Measurements from ENCODE around the gene PLPPR1.

PLPPR1 gene

DNA sequence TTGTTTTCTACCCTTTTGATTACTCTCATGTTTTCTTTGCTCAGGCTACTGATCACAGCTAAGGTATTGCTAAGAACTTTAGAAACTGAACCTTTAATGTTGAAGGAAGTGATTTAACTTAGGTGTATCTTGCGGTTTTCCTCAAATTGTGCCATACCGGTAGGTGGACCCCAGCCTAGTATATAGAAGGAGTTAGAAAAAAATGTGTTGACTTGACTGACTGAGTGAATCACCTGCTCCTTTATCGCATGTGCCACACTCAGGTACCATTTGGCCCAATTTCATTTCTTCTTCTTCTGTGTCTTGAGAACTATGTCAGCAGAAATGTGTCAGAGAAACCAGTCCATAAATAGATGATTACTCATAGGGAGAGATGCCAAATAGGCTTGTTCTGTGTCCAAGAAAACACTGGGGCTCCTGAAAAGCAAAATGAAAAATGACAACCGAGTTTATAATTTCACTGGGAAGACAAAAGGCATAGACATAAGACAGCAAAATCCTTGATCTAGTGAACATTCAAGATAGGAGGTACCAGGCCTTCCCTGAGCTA lies 19.4 kb downstream of the PLPPR1 start:
- no peak overlapping the region for H3K27ac ChIP-seq
- TF ChIP-seq, protein P1, sequence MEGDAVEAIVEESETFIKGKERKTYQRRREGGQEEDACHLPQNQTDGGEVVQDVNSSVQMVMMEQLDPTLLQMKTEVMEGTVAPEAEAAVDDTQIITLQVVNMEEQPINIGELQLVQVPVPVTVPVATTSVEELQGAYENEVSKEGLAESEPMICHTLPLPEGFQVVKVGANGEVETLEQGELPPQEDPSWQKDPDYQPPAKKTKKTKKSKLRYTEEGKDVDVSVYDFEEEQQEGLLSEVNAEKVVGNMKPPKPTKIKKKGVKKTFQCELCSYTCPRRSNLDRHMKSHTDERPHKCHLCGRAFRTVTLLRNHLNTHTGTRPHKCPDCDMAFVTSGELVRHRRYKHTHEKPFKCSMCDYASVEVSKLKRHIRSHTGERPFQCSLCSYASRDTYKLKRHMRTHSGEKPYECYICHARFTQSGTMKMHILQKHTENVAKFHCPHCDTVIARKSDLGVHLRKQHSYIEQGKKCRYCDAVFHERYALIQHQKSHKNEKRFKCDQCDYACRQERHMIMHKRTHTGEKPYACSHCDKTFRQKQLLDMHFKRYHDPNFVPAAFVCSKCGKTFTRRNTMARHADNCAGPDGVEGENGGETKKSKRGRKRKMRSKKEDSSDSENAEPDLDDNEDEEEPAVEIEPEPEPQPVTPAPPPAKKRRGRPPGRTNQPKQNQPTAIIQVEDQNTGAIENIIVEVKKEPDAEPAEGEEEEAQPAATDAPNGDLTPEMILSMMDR (IDR thresholded peaks at IDR 0.05): no peak
- no peak for TF ChIP-seq ZFX (IDR thresholded peaks at IDR 0.05; ENCODE audit: borderline replicate concordance)

GRCh38 chr9:101050650-101051049 lies 22.1 kb downstream of the PLPPR1 start:
- H3K27ac ChIP-seq: no peak overlapping the region
- no peak for TF ChIP-seq ZFX (IDR thresholded peaks at IDR 0.05; ENCODE audit: borderline replicate concordance)
- TF ChIP-seq, protein P1 (IDR thresholded peaks at IDR 0.05): no peak

DNA sequence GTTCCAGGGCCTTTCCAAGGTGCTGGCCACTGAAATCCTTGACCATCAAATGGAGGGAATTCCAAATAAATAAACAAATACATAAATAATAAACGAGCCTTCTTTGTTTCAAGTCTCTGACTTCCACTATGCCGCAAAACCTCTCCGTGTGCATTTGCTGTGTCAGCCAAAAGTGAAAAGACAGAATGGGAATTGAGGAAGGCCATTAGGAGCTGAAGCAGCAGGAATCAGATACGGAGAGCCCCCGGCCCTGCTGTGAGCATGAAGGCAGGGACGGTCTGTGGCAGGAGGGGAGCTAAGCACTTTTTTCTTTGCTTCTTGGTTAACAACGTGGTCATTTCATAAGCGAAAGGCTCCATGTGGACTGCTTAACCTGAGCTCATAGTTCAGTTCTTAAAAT lies 26.1 kb downstream of the PLPPR1 start:
- no peak overlapping the region for H3K27ac ChIP-seq
- TF ChIP-seq, protein P1 (IDR thresholded peaks at IDR 0.05): no peak
- no peak for TF ChIP-seq ZFX (IDR thresholded peaks at IDR 0.05; ENCODE audit: borderline replicate concordance)

DNA sequence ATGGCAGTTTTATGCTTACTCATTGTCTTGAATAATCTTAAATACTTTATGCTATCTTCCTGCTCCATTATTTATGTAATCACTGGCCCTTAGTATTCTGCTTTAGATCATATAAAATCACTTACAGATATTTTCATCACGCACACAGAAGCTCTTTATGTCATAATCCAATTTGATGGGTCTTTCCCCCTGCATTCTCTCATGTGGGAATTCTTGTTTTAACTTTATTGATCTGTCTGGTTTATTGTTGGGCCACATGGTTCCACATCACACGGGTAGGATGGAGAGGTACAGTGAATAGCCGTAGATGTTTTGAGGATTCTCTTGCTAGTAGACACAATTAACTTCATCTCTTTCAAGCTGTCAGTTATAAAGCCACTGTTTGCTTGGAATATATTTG lies 27.0 kb downstream of the PLPPR1 start:
- H3K27ac ChIP-seq: no peak overlapping the region
- TF ChIP-seq ZFX (IDR thresholded peaks at IDR 0.05; ENCODE audit: borderline replicate concordance): no peak
- TF ChIP-seq, protein P1 (IDR thresholded peaks at IDR 0.05): no peak

- TF ChIP-seq ZFX (IDR thresholded peaks at IDR 0.05; ENCODE audit: borderline replicate concordance): no peak
- TF ChIP-seq, protein P1 (IDR thresholded peaks at IDR 0.05): no peak
Observed at GRCh38 chr9:101062686-101063085, 34.2 kb downstream of the PLPPR1 start.

GRCh38 chr9:101063192-101063591 lies 34.7 kb downstream of the PLPPR1 start:
- TF ChIP-seq, protein P1 (IDR thresholded peaks at IDR 0.05): no peak
- TF ChIP-seq ZFX (IDR thresholded peaks at IDR 0.05; ENCODE audit: borderline replicate concordance): no peak
- no peak overlapping the region for H3K27ac ChIP-seq

More at GRCh38 chr9:101062686-101063085, 34.2 kb downstream of the PLPPR1 start:
- no peak overlapping the region for H3K27ac ChIP-seq

- TF ChIP-seq ZFX (IDR thresholded peaks at IDR 0.05; ENCODE audit: borderline replicate concordance): no peak
- TF ChIP-seq, protein P1 (IDR thresholded peaks at IDR 0.05): no peak
Observed at GRCh38 chr9:101064206-101064605, 35.7 kb downstream of the PLPPR1 start.

More at GRCh38 chr9:101064206-101064605, 35.7 kb downstream of the PLPPR1 start:
- no peak overlapping the region for H3K27ac ChIP-seq
